Measurements from ENCODE around the gene DCTD. TPM values are rescaled to one million over a fixed set of nuclear protein-coding genes. Genes with fewer than 3 reads are reported as not detected.

The DCTD gene
- total and polyA plus RNA-seq, 8 donors, result 28.0 to 65.2 (median 45.4) TPM

- H3K27ac ChIP-seq, result peak overlapping the region; percentile 65 to 85 (median 70)
- H3K27me3 ChIP-seq, result no peaks in the 10 kb centered on the region
- ATAC-seq (peak; percentile 54 to 74 (median 72)), FAIRE-seq (no peak), DNase-seq (peak in 5 of 6 donors; percentile 20 to 81 (median 60))
- no peaks in the 10 kb centered on the region for H3K9me3 ChIP-seq
- H3K4me3 ChIP-seq, result peak overlapping the region in 2 of 4 donors; percentile 15 to 27
- WGBS, 2 donors, result 19 to 20% methylated on average over 17 of the region's 17 CpGs
- peaks cover 13 to 20% (median 20%) of the 10 kb centered on the region in 3 donors for H3K4me1 ChIP-seq
- peak in 2 of 4 donors; percentile 10 to 19 for TF ChIP-seq CTCF (IDR thresholded peaks at IDR 0.05)
- intact Hi-C loops (cut with DNase I), result no loop called here
- no peaks in the 10 kb centered on the region for H3K36me3 ChIP-seq
Observed at GRCh38 chr4:182862141-182862875, 54.9 kb downstream of the DCTD start.

- DNase-seq (no peak), FAIRE-seq (no peak), ATAC-seq (no peak)
- Histone ChIP-seq H3K9me3 (no peaks in the 10 kb centered on the region), H3K4me1 (peaks cover 13 to 20% (median 20%) of the 10 kb centered on the region in 3 donors), H3K27ac (peak overlapping the region in 1 of 4 donors; percentile 66), H3K27me3 (no peaks in the 10 kb centered on the region), H3K36me3 (no peaks in the 10 kb centered on the region), H3K4me3 (no peak overlapping the region)
- intact Hi-C loops (cut with DNase I), result no loop called here
- WGBS, 2 donors, result 85 to 88% methylated on average over 10 of the region's 10 CpGs
- no peak for TF ChIP-seq CTCF (IDR thresholded peaks at IDR 0.05)
Observed at GRCh38 chr4:182861346-182861745, 55.8 kb downstream of the DCTD start.

- Histone ChIP-seq H3K36me3 (no peaks in the 10 kb centered on the region), H3K27ac (no peak overlapping the region), H3K4me3 (no peak overlapping the region), H3K27me3 (no peaks in the 10 kb centered on the region), H3K4me1 (peaks cover 13 to 20% (median 20%) of the 10 kb centered on the region in 3 donors), H3K9me3 (no peaks in the 10 kb centered on the region)
- TF ChIP-seq CTCF (IDR thresholded peaks at IDR 0.05), result no peak
- FAIRE-seq (no peak), ATAC-seq (no peak), DNase-seq (no peak)
- WGBS, 2 donors, result 96 to 100% methylated on average over 2 of the region's 2 CpGs
- intact Hi-C loops (cut with DNase I), result no loop called here
Observed at GRCh38 chr4:182859730-182860129, 57.5 kb downstream of the DCTD start.

GRCh38 chr4:182858711-182859110 is 58.5 kb downstream of the DCTD start:
- TF ChIP-seq CTCF (IDR thresholded peaks at IDR 0.05), result no peak
- Histone ChIP-seq H3K4me1 (peaks cover 12 to 20% (median 18%) of the 10 kb centered on the region in 3 donors), H3K27ac (no peak overlapping the region), H3K27me3 (no peaks in the 10 kb centered on the region), H3K9me3 (no peaks in the 10 kb centered on the region), H3K36me3 (no peaks in the 10 kb centered on the region), H3K4me3 (no peak overlapping the region)
- FAIRE-seq (no peak), DNase-seq (peak in 1 of 6 donors; percentile 14), ATAC-seq (peak in 1 of 4 donors; percentile 2)
- intact Hi-C loops (cut with DNase I), result no loop called here
- 61 to 68% methylated on average over 4 of the region's 4 CpGs for WGBS, 2 donors

- no peak for ATAC-seq
- Histone ChIP-seq H3K9me3 (no peaks in the 10 kb centered on the region), H3K36me3 (no peaks in the 10 kb centered on the region), H3K27me3 (no peaks in the 10 kb centered on the region), H3K27ac (no peak overlapping the region), H3K4me1 (peaks cover under 1 to 5% (median 3%) of the 10 kb centered on the region in 3 donors), H3K4me3 (no peak overlapping the region)
- DNase-seq, result no peak
- FAIRE-seq, result no peak
- 96 to 97% methylated on average over 15 of the region's 15 CpGs for WGBS, 2 donors
- no peak for TF ChIP-seq CTCF (IDR thresholded peaks at IDR 0.05)
- intact Hi-C loops (cut with DNase I), result no loop called here
Observed at GRCh38 chr4:182856862-182857261, 60.3 kb downstream of the DCTD start.

All from pancreas (tissue), 10 donors.